Stomach (tissue), 4 donors: Measurements from ENCODE around the gene KLK2.
"Not testable (repeated sequence)": the region's sequence is repeated elsewhere in the genome, so short reads cannot be mapped to it uniquely, and the experiment has no call there.

Experiments
- EP300 ChIP-seq: sonication (generic); formaldehyde crosslinking; IDR thresholded peaks from one replicate; pipeline ENCODE4 v1.6.1; 2017; ENCODE audit warnings: antibody characterized with exemption
- POLR2A ChIP-seq, 4 donors: fragments of 450-650 bp; IDR thresholded peaks; one replicate each; pipeline ENCODE4 v1.6.1; 2016; ENCODE audit warnings: antibody characterized with exemption in 4 of 4, control low read depth in 2 of 4, mild to moderate bottlenecking in 1 of 4, moderate library complexity in 1 of 4
- TF ChIP-seq, protein P1 (sequence below), 7 experiments: fragments of 450-650 bp in 4 of 7; fragments of 200-600 bp in 3 of 7; sonication (generic) in 3 of 7; IDR thresholded peaks; one replicate each; pipeline ENCODE4 v1.5.1; 2016 to 2019; ENCODE audit warnings: antibody characterized with exemption in 7 of 7, control low read depth in 2 of 7, mild to moderate bottlenecking in 1 of 7

DNA sequence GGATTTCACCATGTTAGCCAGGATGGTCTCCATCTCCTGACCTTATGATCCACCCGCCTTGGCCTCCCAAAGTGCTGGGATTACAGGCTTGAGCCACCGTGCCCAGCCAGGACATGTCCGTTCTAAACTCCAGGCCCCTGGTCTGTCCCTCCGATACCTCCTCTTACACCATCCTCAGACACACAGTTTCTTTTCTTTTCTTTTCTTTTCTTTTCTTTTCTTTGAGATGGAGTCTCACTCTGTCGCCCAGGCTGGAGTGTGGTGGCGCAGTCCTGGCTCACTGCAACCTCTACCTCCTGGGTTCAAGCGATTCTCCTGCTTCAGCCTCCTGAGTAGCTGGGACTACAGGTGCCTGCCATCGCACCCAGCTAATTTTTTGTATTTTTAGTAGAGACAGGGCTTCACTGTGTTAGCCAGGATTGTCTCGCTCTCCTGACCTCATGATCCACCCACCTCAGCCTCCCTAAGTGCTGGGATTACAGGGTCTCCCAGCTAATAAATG lies 22.9 kb downstream of the KLK2 start:
- not testable (repeated sequence) for TF ChIP-seq POLR2A (IDR thresholded peaks at IDR 0.05); EP300
- TF ChIP-seq, protein P1, sequence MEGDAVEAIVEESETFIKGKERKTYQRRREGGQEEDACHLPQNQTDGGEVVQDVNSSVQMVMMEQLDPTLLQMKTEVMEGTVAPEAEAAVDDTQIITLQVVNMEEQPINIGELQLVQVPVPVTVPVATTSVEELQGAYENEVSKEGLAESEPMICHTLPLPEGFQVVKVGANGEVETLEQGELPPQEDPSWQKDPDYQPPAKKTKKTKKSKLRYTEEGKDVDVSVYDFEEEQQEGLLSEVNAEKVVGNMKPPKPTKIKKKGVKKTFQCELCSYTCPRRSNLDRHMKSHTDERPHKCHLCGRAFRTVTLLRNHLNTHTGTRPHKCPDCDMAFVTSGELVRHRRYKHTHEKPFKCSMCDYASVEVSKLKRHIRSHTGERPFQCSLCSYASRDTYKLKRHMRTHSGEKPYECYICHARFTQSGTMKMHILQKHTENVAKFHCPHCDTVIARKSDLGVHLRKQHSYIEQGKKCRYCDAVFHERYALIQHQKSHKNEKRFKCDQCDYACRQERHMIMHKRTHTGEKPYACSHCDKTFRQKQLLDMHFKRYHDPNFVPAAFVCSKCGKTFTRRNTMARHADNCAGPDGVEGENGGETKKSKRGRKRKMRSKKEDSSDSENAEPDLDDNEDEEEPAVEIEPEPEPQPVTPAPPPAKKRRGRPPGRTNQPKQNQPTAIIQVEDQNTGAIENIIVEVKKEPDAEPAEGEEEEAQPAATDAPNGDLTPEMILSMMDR (IDR thresholded peaks at IDR 0.05) = not testable (repeated sequence)
